Cardiac muscle cell (in vitro differentiated cells and primary cell): ENCODE data around the gene CSTB. TPM values are rescaled to one million over a fixed set of nuclear protein-coding genes. Genes with fewer than 3 reads are reported as not detected.

Experiments
- DNase-seq, 2 donors: peaks; one replicate each; pipeline versions ENCODE4 v3.0.0 to v3.0.0-alpha.2; 2010 to 2017; ENCODE audit warnings: low read depth in 1 of 2, low spot score in 1 of 2
- H3K27ac ChIP-seq: fragments of 200-600 bp; sonication (generic); 2 replicates; pipeline ENCODE4 v1.5.1; 2016
- H3K27me3 ChIP-seq: fragments of 200-600 bp; sonication (generic); 2 replicates; pipeline ENCODE4 v1.6.0; 2016; ENCODE audit warnings: control low read depth
- H3K36me3 ChIP-seq: fragments of 200-600 bp; sonication (generic); 2 replicates; pipeline ENCODE4 v1.5.1; 2016; ENCODE audit warnings: control low read depth
- H3K4me1 ChIP-seq: fragments of 200-600 bp; sonication (generic); 2 replicates; pipeline ENCODE4 v1.8.1; 2017; ENCODE audit warnings: low read depth, mild to moderate bottlenecking, mixed run types
- H3K4me3 ChIP-seq: fragments of 200-600 bp; sonication (generic); 2 replicates; pipeline ENCODE4 v1.5.1; 2016; ENCODE audit warnings: mild to moderate bottlenecking
- H3K9me3 ChIP-seq: fragments of 200-600 bp; sonication (generic); 2 replicates; pipeline ENCODE4 v1.5.1; 2017; ENCODE audit warnings: low read depth, mild to moderate bottlenecking, control low read depth
- CTCF ChIP-seq: IDR thresholded peaks from 2 replicates; pipeline ENCODE4 v1.5.1; 2012; ENCODE audit warnings: low read depth, mild to moderate bottlenecking, low read length
- polyA plus RNA-seq: library from polyadenylated mRNA; unstranded; fragments of >200 nt; fragmentation: Nextera tagmentation; extraction: Ambion mirVana; gene quantifications from 2 replicates; pipeline ENCODE4 v1.2.1, GENCODE V29; 2016
- total RNA-seq: library from RNA; depleted of rRNA; stranded (reverse); fragments of >200 nt; gene quantifications from 2 replicates; pipeline ENCODE4 v1.2.3, GENCODE V29; 2016

CSTB gene
- total and polyA plus RNA-seq, 2 experiments from 2014 or later, result 9.8 to 83.3 TPM

- H3K27me3 ChIP-seq, result no peaks in the 10 kb centered on the region
- H3K27ac ChIP-seq, result no peak overlapping the region
- no peaks in the 10 kb centered on the region for H3K36me3 ChIP-seq
- no peak for DNase-seq
- H3K4me1 ChIP-seq, result no peaks in the 10 kb centered on the region
- H3K4me3 ChIP-seq, result no peak overlapping the region
- no peaks in the 10 kb centered on the region for H3K9me3 ChIP-seq
- TF ChIP-seq CTCF, result no peak
Measured at GRCh38 chr21:43782431-43783097, 6.5 kb upstream of the CSTB start.

GRCh38 chr21:43781846-43782245 is 5.7 kb upstream of the CSTB start:
- TF ChIP-seq CTCF, result no peak
- Histone ChIP-seq H3K27me3 (no peaks in the 10 kb centered on the region), H3K9me3 (no peaks in the 10 kb centered on the region), H3K4me3 (no peak overlapping the region), H3K27ac (no peak overlapping the region), H3K4me1 (no peaks in the 10 kb centered on the region), H3K36me3 (no peaks in the 10 kb centered on the region)
- DNase-seq, result no peak

- H3K27me3 ChIP-seq, result no peaks in the 10 kb centered on the region
- no peak for DNase-seq
- no peak overlapping the region for H3K4me3 ChIP-seq
- peaks cover 5% of the 10 kb centered on the region for H3K4me1 ChIP-seq
- H3K36me3 ChIP-seq, result no peaks in the 10 kb centered on the region
- no peaks in the 10 kb centered on the region for H3K9me3 ChIP-seq
- TF ChIP-seq CTCF, result no peak
- no peak overlapping the region for H3K27ac ChIP-seq
Measured at GRCh38 chr21:43779660-43780059, 3.6 kb upstream of the CSTB start.

GRCh38 chr21:43778469-43779335 is 2.6 kb upstream of the CSTB start:
- Histone ChIP-seq H3K36me3 (peaks cover under 1% of the 10 kb centered on the region), H3K4me1 (peaks cover 10% of the 10 kb centered on the region), H3K9me3 (no peaks in the 10 kb centered on the region), H3K4me3 (no peak overlapping the region), H3K27ac (no peak overlapping the region), H3K27me3 (no peaks in the 10 kb centered on the region)
- TF ChIP-seq CTCF, result no peak
- no peak for DNase-seq

GRCh38 chr21:43777953-43778352 is 1.8 kb upstream of the CSTB start:
- no peak for DNase-seq
- Histone ChIP-seq H3K9me3 (no peaks in the 10 kb centered on the region), H3K4me1 (peaks cover 10% of the 10 kb centered on the region), H3K36me3 (peaks cover 8% of the 10 kb centered on the region), H3K27ac (no peak overlapping the region), H3K4me3 (no peak overlapping the region), H3K27me3 (no peaks in the 10 kb centered on the region)
- TF ChIP-seq CTCF, result no peak
